CD4-positive, alpha-beta T cell (primary cell): Measurements from ENCODE around the gene PBX4. TPM values are rescaled to one million over a fixed set of nuclear protein-coding genes. Genes with fewer than 3 reads are reported as not detected.

Source experiments
- ATAC-seq: fragments of 200-7000 bp; cut with Tn5 transposase; one replicate; pipeline ENCODE4 v1.10.0; 2022; ENCODE audit warnings: mild to moderate bottlenecking; ENCODE audit not compliant: poor library complexity
- CTCF ChIA-PET: fragments of 350-600 bp; sonication (Branson Sonifier 250); formaldehyde crosslinking; loops from one replicate; lab custom pipeline; 2021; ENCODE audit warnings: antibody characterized with exemption, inconsistent platforms; lab: Charles Lee
- POLR2A ChIA-PET: fragments of 350-600 bp; sonication (Branson Sonifier 250); formaldehyde crosslinking; loops from one replicate; lab custom pipeline; 2021; ENCODE audit warnings: antibody characterized with exemption, inconsistent platforms; lab: Charles Lee
- DNase-seq, 14 experiments: peaks; one replicate each; pipeline ENCODE4 v3.0.0-alpha.2; 2013 to 2020; ENCODE audit warnings: mixed read lengths in 2 of 14
- H3K27ac ChIP-seq, 2 donors: one replicate each; pipeline versions ENCODE4 v1.5.1 to v1.7.0; 2013; ENCODE audit warnings: low read length in 2 of 2, low read depth in 1 of 2, mild to moderate bottlenecking in 1 of 2
- H3K27me3 ChIP-seq, 2 experiments: 1 replicate in 1 of 2; 2 replicates in 1 of 2; pipeline versions ENCODE4 v1.6.1 to v1.7.0; 2013; ENCODE audit warnings: low read length in 2 of 2, control low read depth in 1 of 2, mild to moderate bottlenecking in 1 of 2, moderate library complexity in 1 of 2; ENCODE audit not compliant: insufficient read depth in 2 of 2, control insufficient read depth in 1 of 2
- H3K36me3 ChIP-seq: one replicate; pipeline ENCODE4 v1.6.1; 2013; ENCODE audit warnings: low read length, control low read depth; ENCODE audit not compliant: insufficient read depth
- H3K4me1 ChIP-seq: one replicate; pipeline ENCODE4 v1.6.1; 2013; ENCODE audit warnings: low read length, control low read depth; ENCODE audit not compliant: insufficient read depth
- H3K4me3 ChIP-seq: one replicate; pipeline ENCODE4 v1.5.1; 2013; ENCODE audit warnings: mild to moderate bottlenecking, low read length, moderate library complexity
- H3K9me3 ChIP-seq, 2 experiments: 1 replicate in 1 of 2; 2 replicates in 1 of 2; pipeline versions ENCODE4 v1.6.1 to v1.7.0; 2013; ENCODE audit warnings: low read length in 2 of 2, mild to moderate bottlenecking in 2 of 2, control low read depth in 1 of 2, moderate library complexity in 1 of 2; ENCODE audit not compliant: control insufficient read depth in 1 of 2, insufficient read depth in 1 of 2
- H3K27ac Mint-ChIP-seq: one replicate; pipeline ENCODE4 v1.8.0; 2020; ENCODE audit warnings: mixed read lengths
- H3K27me3 Mint-ChIP-seq: one replicate; pipeline ENCODE4 v1.8.0; 2021; ENCODE audit warnings: mixed read lengths
- H3K36me3 Mint-ChIP-seq: one replicate; pipeline ENCODE4 v1.8.0; 2021; ENCODE audit warnings: low read depth, mixed read lengths
- H3K4me1 Mint-ChIP-seq: one replicate; pipeline ENCODE4 v1.8.0; 2021; ENCODE audit warnings: low read depth, mixed read lengths
- H3K4me3 Mint-ChIP-seq: one replicate; pipeline ENCODE4 v1.8.0; 2020; ENCODE audit warnings: mild to moderate bottlenecking, mixed read lengths
- H3K9me3 Mint-ChIP-seq: one replicate; pipeline ENCODE4 v1.8.0; 2020; ENCODE audit warnings: mixed read lengths
- intact Hi-C, 2 experiments: fragments of 100-400 bp; cut with DNase I in 1 of 2; cut with micrococcal nuclease in 1 of 2; formaldehyde crosslinking; loops; one replicate each; pipeline versions ENCODE4 v1.15.1 to v1.9.0; 2023 to 2025; cut with DNase I, micrococcal nuclease
- total RNA-seq, 174 experiments: library from RNA in 2 of 174; stranded (reverse) in 2 of 174; gene quantifications; one replicate each; pipeline ENCODE4 v1.2.3 and lab custom pipeline; 2021 to 2026
- TF ChIP-seq, protein P1 (sequence below): fragments of 200-600 bp; IDR thresholded peaks from one replicate; pipeline ENCODE4 v1.8.0; 2022; ENCODE audit warnings: antibody characterized with exemption, mild to moderate bottlenecking

The PBX4 gene
- total RNA-seq, 2 experiments from 2014 or later: 50.1 to 51.8 TPM

- Mint-ChIP-seq H3K27ac (no peak overlapping the region), H3K4me1 (peaks cover 10% of the 10 kb centered on the region), H3K36me3 (peaks cover 14% of the 10 kb centered on the region), H3K4me3 (no peak overlapping the region), H3K9me3 (no peaks in the 10 kb centered on the region), H3K27me3 (no peaks in the 10 kb centered on the region)
- H3K9me3 ChIP-seq: no peaks in the 10 kb centered on the region
- POLR2A ChIA-PET: no interaction called here
- no peak for ATAC-seq
- peaks cover 9% of the 10 kb centered on the region for H3K4me1 ChIP-seq
- no peaks in the 10 kb centered on the region for H3K27me3 ChIP-seq
- CTCF ChIA-PET: interaction anchor here (1.8 kb wide), 1 partner anchor 68 kb away, joined by 4 read pairs; the partner anchor contains the start of gene GMIP
- intact Hi-C loops: loop anchor here in 1 of 2 experiments (5.0 kb wide), 1 partner anchor 42 kb away; the partner anchor contains the start of gene PBX4
- H3K36me3 ChIP-seq: peaks cover 10% of the 10 kb centered on the region
- TF ChIP-seq, protein P1, sequence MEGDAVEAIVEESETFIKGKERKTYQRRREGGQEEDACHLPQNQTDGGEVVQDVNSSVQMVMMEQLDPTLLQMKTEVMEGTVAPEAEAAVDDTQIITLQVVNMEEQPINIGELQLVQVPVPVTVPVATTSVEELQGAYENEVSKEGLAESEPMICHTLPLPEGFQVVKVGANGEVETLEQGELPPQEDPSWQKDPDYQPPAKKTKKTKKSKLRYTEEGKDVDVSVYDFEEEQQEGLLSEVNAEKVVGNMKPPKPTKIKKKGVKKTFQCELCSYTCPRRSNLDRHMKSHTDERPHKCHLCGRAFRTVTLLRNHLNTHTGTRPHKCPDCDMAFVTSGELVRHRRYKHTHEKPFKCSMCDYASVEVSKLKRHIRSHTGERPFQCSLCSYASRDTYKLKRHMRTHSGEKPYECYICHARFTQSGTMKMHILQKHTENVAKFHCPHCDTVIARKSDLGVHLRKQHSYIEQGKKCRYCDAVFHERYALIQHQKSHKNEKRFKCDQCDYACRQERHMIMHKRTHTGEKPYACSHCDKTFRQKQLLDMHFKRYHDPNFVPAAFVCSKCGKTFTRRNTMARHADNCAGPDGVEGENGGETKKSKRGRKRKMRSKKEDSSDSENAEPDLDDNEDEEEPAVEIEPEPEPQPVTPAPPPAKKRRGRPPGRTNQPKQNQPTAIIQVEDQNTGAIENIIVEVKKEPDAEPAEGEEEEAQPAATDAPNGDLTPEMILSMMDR: no peak
- DNase-seq: no peak
- no peak overlapping the region for H3K4me3 ChIP-seq
- no peak overlapping the region for H3K27ac ChIP-seq
Observed at GRCh38 chr19:19575411-19575810, 43.1 kb downstream of the PBX4 start.

- CTCF ChIA-PET: no interaction called here
- ATAC-seq (no peak), DNase-seq (no peak)
- Mint-ChIP-seq H3K36me3 (peaks cover 42% of the 10 kb centered on the region), H3K27ac (no peak overlapping the region), H3K4me1 (peaks cover 15% of the 10 kb centered on the region), H3K4me3 (no peak overlapping the region), H3K27me3 (no peaks in the 10 kb centered on the region), H3K9me3 (no peaks in the 10 kb centered on the region)
- Histone ChIP-seq H3K27me3 (no peaks in the 10 kb centered on the region), H3K27ac (no peak overlapping the region), H3K9me3 (no peaks in the 10 kb centered on the region), H3K4me1 (peaks cover 3% of the 10 kb centered on the region), H3K36me3 (peaks cover 36% of the 10 kb centered on the region), H3K4me3 (no peak overlapping the region)
- TF ChIP-seq, protein P1: no peak
- POLR2A ChIA-PET: interaction anchor here (0.6 kb wide), 1 partner anchor 10 kb away, joined by 3 read pairs; no protein-coding TSS in a partner anchor
- intact Hi-C loops: no loop called here
Observed at GRCh38 chr19:19571071-19571786, 47.3 kb downstream of the PBX4 start.

DNA sequence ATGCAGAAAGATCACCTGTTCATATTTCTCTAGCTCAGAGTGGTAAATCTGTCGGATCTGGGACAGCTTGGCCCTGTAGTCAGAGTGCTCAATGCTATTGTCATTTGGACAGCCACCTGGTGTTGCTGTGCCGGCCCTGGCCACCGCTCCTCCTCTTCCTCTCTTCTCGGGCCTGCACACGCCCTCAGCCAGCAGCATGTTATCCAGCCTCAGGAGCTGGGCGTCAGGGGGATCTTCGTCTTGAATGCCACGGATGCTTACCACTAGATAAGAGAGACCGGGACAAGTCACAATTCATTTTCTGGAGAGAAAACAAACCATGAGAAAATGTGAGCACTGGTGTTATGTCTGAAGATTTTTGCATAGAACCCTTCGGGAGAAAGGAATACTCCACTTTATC is 47.9 kb downstream of the PBX4 start:
- no peak overlapping the region for H3K27ac Mint-ChIP-seq
- DNase-seq: no peak
- peaks cover 36% of the 10 kb centered on the region for H3K36me3 ChIP-seq

More for the DNA sequence above, 47.9 kb downstream of the PBX4 start:
- Mint-ChIP-seq H3K4me3 (no peak overlapping the region), H3K4me1 (peaks cover 13% of the 10 kb centered on the region), H3K9me3 (no peaks in the 10 kb centered on the region), H3K27me3 (no peaks in the 10 kb centered on the region), H3K36me3 (peaks cover 42% of the 10 kb centered on the region)
- H3K27ac ChIP-seq: no peak overlapping the region
- H3K27me3 ChIP-seq: no peaks in the 10 kb centered on the region
- POLR2A ChIA-PET: interaction anchor here (0.6 kb wide), 1 partner anchor 10 kb away, joined by 3 read pairs; no protein-coding TSS in a partner anchor
- TF ChIP-seq, protein P1: no peak
- no peaks in the 10 kb centered on the region for H3K9me3 ChIP-seq
- peaks cover 3% of the 10 kb centered on the region for H3K4me1 ChIP-seq
- intact Hi-C loops: no loop called here
- ATAC-seq: no peak
- CTCF ChIA-PET: no interaction called here
- no peak overlapping the region for H3K4me3 ChIP-seq
